GM19463 (cell line): ENCODE data around the gene OBP2B.
"Not testable (repeated sequence)": the region's sequence is repeated elsewhere in the genome, so short reads cannot be mapped to it uniquely, and the experiment has no call there.

Source experiments
- ATAC-seq: cut with Tn5 transposase; IDR thresholded peaks from one replicate; pipeline ENCODE4 v1.9.1; 2021; ENCODE audit warnings: mild to moderate bottlenecking, moderate library complexity; ENCODE audit not compliant: unreplicated experiment

OBP2B gene

GRCh38 chr9:133169687-133170086, 39.4 kb downstream of the OBP2B start:
- ATAC-seq: not testable (repeated sequence)

DNA sequence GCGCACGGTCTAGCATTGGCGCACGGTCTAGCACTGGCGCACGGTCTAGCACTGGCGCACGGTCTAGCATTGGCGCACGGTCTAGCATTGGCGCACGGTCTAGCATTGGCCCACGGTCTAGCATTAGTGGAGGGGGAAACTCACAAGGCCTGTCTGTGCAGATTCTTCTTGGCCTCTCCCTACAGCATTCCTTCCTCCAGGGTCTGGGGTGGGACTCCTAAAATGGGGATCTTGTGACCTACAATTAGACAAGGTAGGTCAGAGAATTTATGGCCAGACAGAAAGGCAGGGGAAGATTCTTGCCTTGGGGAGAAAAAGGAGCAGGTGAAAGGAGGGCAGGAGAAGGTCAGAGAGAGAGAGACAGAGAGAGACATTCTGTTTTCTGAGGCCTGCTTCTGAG, 39.9 kb downstream of the OBP2B start:
- ATAC-seq: no peak

GRCh38 chr9:133168432-133168831, 40.6 kb downstream of the OBP2B start:
- no peak for ATAC-seq

DNA sequence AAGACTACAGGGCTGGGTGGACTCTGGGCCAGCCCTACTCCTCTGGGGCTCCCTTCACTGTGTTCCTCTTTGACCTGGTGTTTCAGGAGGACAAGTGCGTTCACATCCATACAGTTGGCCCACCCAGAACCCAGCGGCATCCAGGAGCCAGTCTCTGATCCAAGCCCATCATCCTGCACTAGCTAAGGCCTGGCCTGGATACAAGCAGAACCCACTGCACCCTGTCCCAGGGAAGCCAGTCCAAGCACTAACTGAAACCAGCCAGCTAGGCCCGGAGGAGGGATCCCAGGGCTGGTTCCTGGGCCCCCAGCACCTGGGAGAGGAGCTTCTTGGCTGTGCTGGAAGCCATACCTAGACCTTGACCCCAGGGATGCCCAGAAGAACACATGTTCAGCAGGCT, 41.3 kb downstream of the OBP2B start:
- no peak for ATAC-seq

DNA sequence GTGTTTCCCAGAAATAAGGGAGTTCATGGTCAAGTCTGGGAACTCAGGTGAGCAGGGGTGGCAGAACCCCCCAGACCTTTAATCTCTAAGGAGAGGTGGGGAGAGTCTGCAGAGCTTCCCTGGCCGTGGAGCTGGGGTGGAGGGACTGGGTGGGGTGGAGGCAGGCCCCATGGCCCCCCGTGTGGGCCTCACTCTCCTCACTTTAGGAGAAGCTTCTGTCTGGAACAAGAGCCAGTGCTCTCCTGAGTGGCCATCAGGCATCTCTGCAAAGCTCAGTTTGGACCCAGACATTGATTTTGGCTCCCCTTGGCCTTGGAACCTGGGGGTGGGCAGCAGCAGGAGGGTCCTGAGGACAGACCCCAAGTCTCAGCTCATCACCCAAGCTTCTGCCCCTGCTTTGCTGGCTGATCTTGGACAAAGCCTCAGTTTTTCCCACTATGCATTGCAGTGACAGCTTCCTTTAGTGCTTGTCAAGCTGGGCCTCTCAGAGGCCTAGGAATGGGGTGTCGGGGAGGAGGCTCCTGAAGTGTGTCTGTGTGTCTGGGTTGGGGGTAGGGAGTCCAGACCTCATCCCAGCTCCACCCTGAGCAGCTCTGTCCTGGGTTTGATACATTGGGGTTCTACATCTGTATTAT, 41.8 kb downstream of the OBP2B start:
- no peak for ATAC-seq

GRCh38 chr9:133166392-133166791, 42.7 kb downstream of the OBP2B start:
- no peak for ATAC-seq

- ATAC-seq: no peak
Measured at GRCh38 chr9:133165452-133165730, 43.7 kb downstream of the OBP2B start.

DNA sequence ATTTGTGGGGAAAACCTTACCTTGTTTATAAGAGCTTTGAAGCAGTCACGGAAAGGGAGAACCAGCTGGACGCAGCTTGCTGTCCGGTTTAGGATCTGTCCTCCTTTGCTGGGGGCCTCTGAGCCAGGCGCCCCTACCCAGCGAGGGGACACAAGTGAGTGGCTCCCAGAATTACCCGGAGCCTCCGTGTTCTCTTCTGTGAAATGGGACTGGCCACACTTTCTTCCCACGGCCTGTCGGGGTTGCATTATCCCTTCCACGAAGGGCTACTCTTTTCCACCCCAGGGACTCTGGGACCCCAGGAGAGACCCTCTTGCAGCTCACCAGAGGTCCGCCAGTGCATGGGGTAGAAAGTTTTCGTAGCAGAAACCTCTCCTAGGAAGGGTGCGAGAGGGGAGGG, 44.9 kb downstream of the OBP2B start:
- ATAC-seq: no peak

GRCh38 chr9:133163504-133164172, 45.4 kb downstream of the OBP2B start, which contains the start of gene GBGT1:
GBGT1 (minus strand) TSS chr9:133163914; CDS start chr9:133162412, 1,502 bp downstream.
- no peak for ATAC-seq

GRCh38 chr9:133162861-133163503, 46.1 kb downstream of the OBP2B start:
- ATAC-seq: no peak

DNA sequence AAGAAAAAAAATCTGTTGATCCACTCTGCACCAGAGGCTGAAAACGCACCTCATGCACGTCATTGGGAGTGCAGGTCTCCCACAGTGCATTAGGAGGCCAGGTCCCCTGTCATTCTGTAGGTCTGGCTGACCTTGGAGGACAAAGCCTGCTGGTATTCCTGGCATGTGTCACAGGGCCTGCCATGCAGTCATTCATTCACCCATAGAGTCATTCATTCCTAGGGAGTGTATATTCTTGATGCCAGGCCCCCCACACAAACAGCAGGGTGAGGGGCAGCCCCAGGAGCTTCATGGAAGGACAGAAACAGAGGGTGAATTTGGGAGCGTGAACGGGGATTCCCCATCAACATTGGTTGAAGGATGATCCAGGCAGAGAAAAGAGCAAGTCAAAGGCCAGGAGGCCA, 47.5 kb downstream of the OBP2B start:
- no peak for ATAC-seq

DNA sequence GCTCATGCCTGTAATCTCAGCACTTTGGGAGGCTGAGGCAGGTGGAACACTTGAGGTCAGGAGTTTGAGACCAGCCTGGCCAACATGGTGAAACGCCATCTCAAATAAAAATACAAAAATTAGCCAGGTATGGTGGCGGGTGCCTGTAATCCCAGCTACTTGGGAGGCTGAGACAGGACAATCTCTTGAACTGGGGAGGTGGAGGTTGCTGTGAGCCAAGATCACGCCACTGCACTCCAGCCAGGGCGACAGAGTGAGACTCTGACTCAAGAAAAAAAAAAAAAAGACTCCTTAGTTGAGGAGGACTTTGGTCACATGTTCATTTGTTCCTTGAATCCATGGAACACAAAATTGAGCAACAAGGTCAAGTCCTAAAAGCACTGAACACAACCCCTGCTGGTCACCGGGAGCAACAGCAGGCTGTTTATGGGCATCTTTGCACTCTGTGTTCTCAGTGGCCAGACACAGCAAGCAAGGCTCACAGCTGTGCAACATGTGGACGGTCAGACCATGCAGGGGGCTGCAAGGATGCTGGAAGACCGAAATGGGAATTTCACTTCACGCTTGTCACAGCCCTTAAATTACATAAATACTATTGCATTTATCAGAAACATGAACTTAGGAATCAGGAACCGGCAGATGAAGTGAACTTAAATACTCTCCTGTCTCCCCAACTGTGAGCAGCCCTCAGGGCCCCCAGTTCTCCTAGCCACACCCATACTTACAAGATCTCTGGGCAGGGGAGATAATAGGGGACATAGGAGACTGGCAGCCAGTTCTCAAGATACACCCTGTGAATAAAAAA, 48.1 kb downstream of the OBP2B start:
- no peak for ATAC-seq

DNA sequence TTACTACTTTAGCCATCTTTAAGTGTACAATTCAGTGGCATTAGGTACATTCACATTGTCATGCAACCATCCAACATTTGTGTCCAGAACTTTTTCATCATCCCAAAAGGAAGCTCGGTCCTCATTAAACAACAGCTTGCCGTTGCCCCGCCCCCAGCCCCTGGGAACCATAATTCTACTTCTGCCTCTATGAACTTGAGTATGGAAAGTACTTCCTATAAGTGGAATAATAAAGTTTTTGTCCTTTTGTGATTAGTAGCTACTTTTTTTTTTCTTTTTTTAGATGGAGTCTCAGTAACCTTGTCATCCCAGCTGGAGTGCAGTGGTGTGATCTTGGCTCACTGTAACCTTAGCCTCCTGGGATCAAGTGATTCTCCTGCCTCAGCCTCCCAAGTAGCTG, 50.4 kb downstream of the OBP2B start:
- no peak for ATAC-seq
